HL-60 (cell line): ENCODE results near the gene DPY19L1.

ENCODE experiments used
- CTCF ChIP-seq: IDR thresholded peaks from one replicate; pipeline ENCODE4 v1.5.1; 2011; ENCODE audit warnings: low read length, control low read depth, inconsistent platforms; ENCODE audit not compliant: insufficient read depth
- GABPA ChIP-seq: IDR thresholded peaks from 2 replicates; pipeline ENCODE4 v1.6.1; 2012; ENCODE audit warnings: low read depth
- POLR2AphosphoS5 ChIP-seq: IDR thresholded peaks from 2 replicates; pipeline ENCODE4 v1.6.1; 2012; ENCODE audit warnings: low read depth
- REST ChIP-seq: IDR thresholded peaks from 2 replicates; pipeline ENCODE4 v1.6.1; 2012; ENCODE audit warnings: low read depth; ENCODE audit not compliant: insufficient replicate concordance

DNA sequence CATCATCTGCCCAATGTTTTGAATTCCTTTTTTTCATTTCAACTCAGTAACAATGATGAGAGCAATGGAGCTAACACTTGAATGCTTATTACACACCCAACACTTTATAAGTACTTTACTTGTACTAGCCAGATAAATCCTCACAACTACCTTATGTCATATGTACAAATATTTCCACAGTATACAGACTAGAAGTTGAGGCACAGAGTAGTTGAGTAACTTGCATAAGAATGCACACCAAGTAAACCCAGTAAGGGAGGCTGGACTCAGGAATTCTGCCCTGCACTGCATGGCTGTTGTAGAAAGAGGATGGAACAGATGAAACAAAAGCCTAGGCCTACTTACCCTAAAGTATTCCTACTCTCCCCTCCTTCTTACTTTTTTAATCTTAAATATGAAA, 15.8 kb downstream of the DPY19L1 start:
- no peak for TF ChIP-seq REST
- no peak for TF ChIP-seq GABPA
- no peak for TF ChIP-seq POLR2AphosphoS5
- no peak for TF ChIP-seq CTCF
